ENCODE data around the gene TRIM68. TPM values are rescaled to one million over a fixed set of nuclear protein-coding genes. Genes with fewer than 3 reads are reported as not detected.

Gene TRIM68
- total RNA-seq, 6 donors from 2014 or later = 8.7 to 21.6 (median 13.1) TPM

DNA sequence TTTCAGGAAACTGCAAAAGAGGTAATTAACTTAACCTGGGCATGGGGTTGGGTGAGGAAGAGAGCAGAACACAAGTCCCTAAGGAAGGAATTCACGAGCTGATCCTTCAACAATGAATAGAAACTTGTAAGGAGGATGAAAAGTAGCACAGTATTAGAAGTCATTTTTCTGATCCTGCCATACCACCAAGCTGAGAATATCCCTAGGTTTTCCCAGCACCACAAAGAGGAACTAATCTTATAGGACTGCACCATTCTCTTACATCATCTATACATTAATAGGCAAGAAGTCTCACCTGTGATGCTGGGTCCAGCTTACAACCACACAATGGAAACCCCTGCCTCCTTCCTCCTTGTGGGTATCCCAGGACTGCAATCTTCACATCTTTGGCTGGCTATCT is 14.3 kb downstream of the TRIM68 start, which contains the start of gene OR52I1:
OR52I1 (plus strand) TSS at position 301 of the 400 bp plus-strand sequence; CDS start at position 301, 0 bp downstream.
- H3K27ac ChIP-seq = no peak within 1 kb of the TSS
- DNase-seq (no peak), ATAC-seq (ENCODE audit: low FRiP score in 2 of 2) (no peak)
- WGBS, 2 donors = 91 to 96% methylated on average over 1 of the region's 1 CpG
- H3K4me3 ChIP-seq = no peak within 1 kb of the TSS
- TF ChIP-seq POLR2AphosphoS5 (IDR thresholded peaks at IDR 0.05) = no peak
- no peak for TF ChIP-seq EP300 (IDR thresholded peaks at IDR 0.05)
- no peak for TF ChIP-seq POLR2A (IDR thresholded peaks at IDR 0.05)
- TF ChIP-seq, protein P1, sequence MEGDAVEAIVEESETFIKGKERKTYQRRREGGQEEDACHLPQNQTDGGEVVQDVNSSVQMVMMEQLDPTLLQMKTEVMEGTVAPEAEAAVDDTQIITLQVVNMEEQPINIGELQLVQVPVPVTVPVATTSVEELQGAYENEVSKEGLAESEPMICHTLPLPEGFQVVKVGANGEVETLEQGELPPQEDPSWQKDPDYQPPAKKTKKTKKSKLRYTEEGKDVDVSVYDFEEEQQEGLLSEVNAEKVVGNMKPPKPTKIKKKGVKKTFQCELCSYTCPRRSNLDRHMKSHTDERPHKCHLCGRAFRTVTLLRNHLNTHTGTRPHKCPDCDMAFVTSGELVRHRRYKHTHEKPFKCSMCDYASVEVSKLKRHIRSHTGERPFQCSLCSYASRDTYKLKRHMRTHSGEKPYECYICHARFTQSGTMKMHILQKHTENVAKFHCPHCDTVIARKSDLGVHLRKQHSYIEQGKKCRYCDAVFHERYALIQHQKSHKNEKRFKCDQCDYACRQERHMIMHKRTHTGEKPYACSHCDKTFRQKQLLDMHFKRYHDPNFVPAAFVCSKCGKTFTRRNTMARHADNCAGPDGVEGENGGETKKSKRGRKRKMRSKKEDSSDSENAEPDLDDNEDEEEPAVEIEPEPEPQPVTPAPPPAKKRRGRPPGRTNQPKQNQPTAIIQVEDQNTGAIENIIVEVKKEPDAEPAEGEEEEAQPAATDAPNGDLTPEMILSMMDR (IDR thresholded peaks at IDR 0.05) = no peak
- H3K36me3 ChIP-seq = peaks cover 4 to 14% (median 6%) of the 10 kb centered on the region in 4 donors
- no peaks in the 10 kb centered on the region for H3K4me1 ChIP-seq
- no peaks in the 10 kb centered on the region for H3K27me3 ChIP-seq
- H3K9me3 ChIP-seq = no peaks in the 10 kb centered on the region

DNA sequence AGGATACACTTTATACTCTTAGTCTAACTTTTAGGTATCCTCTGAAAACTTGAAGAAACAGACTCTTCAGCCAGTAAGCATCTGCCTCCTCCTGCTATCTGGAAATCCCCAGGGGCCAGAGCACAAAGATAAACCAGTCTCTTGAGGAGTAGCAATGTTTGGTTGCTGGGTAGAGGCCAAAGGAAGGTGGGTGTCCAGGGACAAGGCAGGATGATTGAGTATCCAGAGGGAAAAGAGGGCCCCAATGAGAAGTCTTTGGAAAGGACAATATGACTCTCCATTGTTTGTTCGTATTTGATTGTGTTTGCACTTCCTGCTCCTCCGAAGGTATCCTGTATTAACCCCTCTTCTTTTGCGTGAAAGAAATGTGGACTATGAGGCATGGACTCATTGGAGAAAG is 19.0 kb downstream of the TRIM68 start:
- no peaks in the 10 kb centered on the region for H3K36me3 ChIP-seq
- whole genome bisulfite sequencing, 2 donors = 55 to 59% methylated on average over 3 of the region's 3 CpGs
- no peak for TF ChIP-seq POLR2A (IDR thresholded peaks at IDR 0.05)
- ATAC-seq (ENCODE audit: low FRiP score in 2 of 2) (no peak), DNase-seq (no peak)
- H3K27me3 ChIP-seq = no peaks in the 10 kb centered on the region
- no peaks in the 10 kb centered on the region for H3K4me1 ChIP-seq
- H3K4me3 ChIP-seq = no peak overlapping the region
- H3K9me3 ChIP-seq = no peaks in the 10 kb centered on the region
- H3K27ac ChIP-seq = no peak overlapping the region

DNA sequence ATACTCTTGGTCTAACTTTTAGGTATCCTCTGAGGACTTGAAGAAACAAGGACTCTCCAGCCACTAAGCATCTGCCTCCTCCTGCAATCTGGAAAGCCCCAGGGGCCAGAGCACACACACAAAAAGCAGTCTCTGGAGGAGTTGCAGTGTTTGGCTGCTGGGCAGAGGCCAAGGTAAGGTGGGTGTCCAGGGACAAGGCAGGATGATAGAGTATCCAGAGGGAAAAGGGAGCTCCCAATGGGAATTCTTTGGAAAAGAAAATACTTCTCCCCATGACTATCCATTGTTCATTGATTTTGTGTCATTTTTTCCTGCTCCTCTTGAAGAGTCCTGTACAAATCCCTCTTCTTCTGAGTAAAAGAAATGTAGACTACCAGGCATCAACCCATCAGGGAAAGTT is 26.6 kb downstream of the TRIM68 start, which contains the start of gene OR52I2:
OR52I2 (plus strand) TSS at position 301 of the 400 bp plus-strand sequence.
- H3K9me3 ChIP-seq = no peaks in the 10 kb centered on the region
- ATAC-seq (ENCODE audit: low FRiP score in 2 of 2) = no peak
- H3K36me3 ChIP-seq = no peaks in the 10 kb centered on the region
- no peaks in the 10 kb centered on the region for H3K4me1 ChIP-seq
- no peak within 1 kb of the TSS for H3K27ac ChIP-seq
- TF ChIP-seq POLR2A (IDR thresholded peaks at IDR 0.05) (no peak), EP300 (IDR thresholded peaks at IDR 0.05) (no peak), POLR2AphosphoS5 (IDR thresholded peaks at IDR 0.05) (no peak)
- TF ChIP-seq, protein P1 (IDR thresholded peaks at IDR 0.05) = no peak
- DNase-seq = no peak
- H3K27me3 ChIP-seq = no peaks in the 10 kb centered on the region
- no peak within 1 kb of the TSS for H3K4me3 ChIP-seq

DNA sequence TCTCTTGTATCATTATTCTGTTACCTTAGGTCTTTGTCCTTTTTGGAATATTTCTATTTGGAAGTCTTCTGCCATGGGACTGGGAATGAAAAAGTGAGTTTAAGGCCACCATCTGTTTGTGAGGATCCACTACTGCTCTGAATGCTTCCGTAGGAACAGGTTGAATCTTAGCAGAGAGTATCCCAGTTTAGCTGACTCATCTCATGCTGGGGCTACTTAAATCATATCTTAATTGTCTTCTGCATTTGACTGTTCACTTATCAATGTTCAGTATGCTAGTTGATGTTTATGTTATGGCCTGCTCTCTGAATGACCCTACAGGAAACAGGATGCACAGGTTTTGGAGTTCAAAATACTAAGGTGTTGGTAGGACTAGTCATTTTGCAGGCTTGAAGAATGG is 27.9 kb downstream of the TRIM68 start:
- Histone ChIP-seq H3K36me3 (no peaks in the 10 kb centered on the region), H3K4me1 (no peaks in the 10 kb centered on the region), H3K27ac (no peak overlapping the region), H3K27me3 (no peaks in the 10 kb centered on the region), H3K9me3 (no peaks in the 10 kb centered on the region), H3K4me3 (no peak overlapping the region)
- 80 to 81% methylated on average over 1 of the region's 1 CpG for WGBS, 2 donors
- DNase-seq (no peak), ATAC-seq (ENCODE audit: low FRiP score in 2 of 2) (no peak)
- TF ChIP-seq, protein P1 (IDR thresholded peaks at IDR 0.05) = no peak

DNA sequence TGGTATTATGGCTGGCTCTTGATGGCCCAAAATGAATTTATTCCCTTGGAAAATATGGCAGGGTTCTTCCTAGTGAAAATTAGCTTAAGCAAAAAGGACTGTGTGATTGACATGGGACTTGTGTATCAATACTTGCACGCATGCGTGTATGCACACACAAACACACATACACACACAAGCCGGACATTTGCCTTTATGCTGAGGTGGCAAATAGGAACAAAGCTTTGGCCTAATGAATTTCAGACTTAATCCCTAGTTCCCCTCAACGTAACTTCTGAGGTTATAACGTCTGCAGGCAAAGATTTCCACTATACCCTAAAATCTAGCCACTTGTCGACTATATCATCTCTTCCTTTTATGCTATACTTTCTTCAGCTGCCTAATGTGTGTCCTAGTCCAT is 29.4 kb downstream of the TRIM68 start:
- H3K4me3 ChIP-seq = no peak overlapping the region
- H3K36me3 ChIP-seq = no peaks in the 10 kb centered on the region
- TF ChIP-seq POLR2A (IDR thresholded peaks at IDR 0.05) (no peak), POLR2AphosphoS5 (IDR thresholded peaks at IDR 0.05) (no peak)
- 86 to 90% methylated on average over 6 of the region's 6 CpGs for WGBS, 2 donors
- no peak for ATAC-seq (ENCODE audit: low FRiP score in 2 of 2)
- no peaks in the 10 kb centered on the region for H3K4me1 ChIP-seq
- H3K27ac ChIP-seq = no peak overlapping the region
- H3K9me3 ChIP-seq = no peaks in the 10 kb centered on the region
- no peak for DNase-seq
- no peaks in the 10 kb centered on the region for H3K27me3 ChIP-seq

DNA sequence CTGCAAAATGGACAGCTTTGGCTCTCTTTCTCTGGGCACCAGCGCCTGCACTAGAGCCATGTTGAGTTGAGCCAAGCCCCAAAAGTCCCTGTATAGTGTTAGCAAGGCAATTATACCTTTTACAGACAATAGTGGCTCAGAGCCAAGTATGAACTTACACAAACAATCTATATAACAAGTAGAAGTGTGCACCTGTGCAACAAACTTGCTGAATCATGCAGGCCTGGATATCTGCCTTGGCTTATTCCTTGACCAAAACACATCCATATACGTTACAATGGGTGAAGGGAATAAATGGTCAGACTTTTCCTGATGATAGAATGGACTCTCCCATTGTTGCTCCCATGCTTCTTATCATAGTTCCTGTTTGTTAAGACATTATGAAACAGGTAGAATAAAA is 30.3 kb downstream of the TRIM68 start:
- no peak overlapping the region for H3K4me3 ChIP-seq

More for the DNA sequence above, 30.3 kb downstream of the TRIM68 start:
- Histone ChIP-seq H3K27me3 (no peaks in the 10 kb centered on the region), H3K4me1 (no peaks in the 10 kb centered on the region), H3K27ac (no peak overlapping the region), H3K36me3 (no peaks in the 10 kb centered on the region), H3K9me3 (no peaks in the 10 kb centered on the region)
- no peak for DNase-seq
- ATAC-seq (ENCODE audit: low FRiP score in 2 of 2) = no peak
- TF ChIP-seq POLR2AphosphoS5 (IDR thresholded peaks at IDR 0.05) = no peak
- TF ChIP-seq EP300 (IDR thresholded peaks at IDR 0.05) = no peak
- no peak for TF ChIP-seq POLR2A (IDR thresholded peaks at IDR 0.05)
- TF ChIP-seq, protein P1 (IDR thresholded peaks at IDR 0.05) = no peak
- 64 to 89% methylated on average over 2 of the region's 2 CpGs for WGBS, 2 donors
